PC-3 (cell line): ENCODE results near the gene DUSP22.

Source experiments
- EZH2 ChIP-seq: fragments of 300-600 bp; sonication (generic); IDR thresholded peaks from one replicate; pipeline ENCODE4 v1.6.1; 2017; ENCODE audit warnings: antibody characterized with exemption, mild to moderate bottlenecking, low read length; ENCODE audit not compliant: unreplicated experiment
- EZH2phosphoT487 ChIP-seq: fragments of 300-600 bp; sonication (generic); IDR thresholded peaks from 2 replicates; pipeline ENCODE4 v1.6.1; 2018; ENCODE audit warnings: mild to moderate bottlenecking, antibody characterized with exemption, low read length, borderline replicate concordance

DNA sequence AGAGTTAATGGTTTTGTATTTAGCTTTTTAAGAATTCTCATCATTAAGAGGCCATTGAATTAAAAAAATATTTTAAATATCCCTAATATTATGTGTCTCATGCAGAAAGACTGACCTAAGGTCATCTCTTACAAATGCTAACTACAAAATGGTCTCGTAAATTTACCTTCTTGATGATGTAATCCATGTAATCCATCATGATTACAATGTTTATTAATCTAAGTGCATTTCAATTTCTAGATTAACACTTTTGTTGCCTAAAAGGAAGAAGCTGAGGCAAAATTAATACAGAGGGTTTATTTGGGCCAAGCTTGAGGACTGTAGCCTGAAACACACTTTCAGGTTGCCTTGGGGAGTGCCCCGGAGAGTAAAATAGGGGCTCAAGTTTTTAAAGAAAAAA, 18.4 kb downstream of the DUSP22 start:
- TF ChIP-seq EZH2 (no peak), EZH2phosphoT487 (no peak)
